HG03060 (cell line): ENCODE measurements around the gene UBAP1L.
"Not testable (repeated sequence)": the region's sequence is repeated elsewhere in the genome, so short reads cannot be mapped to it uniquely, and the experiment has no call there.

Experiments
- ATAC-seq: cut with Tn5 transposase; IDR thresholded peaks from one replicate; pipeline ENCODE4 v1.9.1; 2021; ENCODE audit warnings: low read depth, moderate number of reproducible peaks; ENCODE audit not compliant: unreplicated experiment

The UBAP1L gene

DNA sequence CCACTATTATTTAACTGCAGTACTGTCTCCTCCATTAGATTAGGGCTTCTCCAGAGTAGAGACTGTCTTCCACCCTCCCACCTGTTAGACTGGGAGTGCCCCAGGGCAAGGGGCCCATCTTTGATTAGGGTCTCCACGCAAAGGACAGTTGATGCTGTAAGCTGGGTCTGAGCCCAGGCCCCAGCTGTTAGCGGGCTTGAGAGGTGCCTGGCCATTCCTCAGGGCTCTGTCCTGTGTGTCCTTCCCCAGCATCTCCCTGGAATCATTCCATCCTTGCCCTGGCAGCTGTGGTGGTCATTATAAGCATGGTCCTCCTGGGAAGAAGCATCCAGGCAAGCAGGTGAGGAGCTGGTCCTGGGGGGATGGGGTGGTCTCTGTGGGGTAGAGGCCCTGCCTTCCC is 63.7 kb downstream of the UBAP1L start:
- ATAC-seq, result no peak

DNA sequence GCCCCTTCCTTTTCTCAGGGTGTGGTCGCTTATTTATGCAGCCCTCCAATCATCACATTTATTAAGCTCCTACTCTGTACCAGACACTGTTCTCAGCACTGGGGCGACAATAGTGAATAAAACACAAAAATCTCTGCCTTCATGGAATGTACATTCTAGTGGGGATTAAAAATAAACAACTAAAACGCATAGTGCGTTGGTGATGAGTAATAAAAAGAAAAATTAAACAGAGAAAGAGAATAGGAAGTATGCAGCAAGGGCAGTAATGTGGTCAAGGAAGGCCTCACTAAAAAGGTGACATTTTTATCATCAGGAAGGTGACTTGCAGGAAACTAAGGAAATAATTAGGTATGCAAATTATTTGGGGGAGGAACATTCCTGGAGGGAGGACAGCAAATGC is 64.7 kb downstream of the UBAP1L start:
- ATAC-seq, result no peak

DNA sequence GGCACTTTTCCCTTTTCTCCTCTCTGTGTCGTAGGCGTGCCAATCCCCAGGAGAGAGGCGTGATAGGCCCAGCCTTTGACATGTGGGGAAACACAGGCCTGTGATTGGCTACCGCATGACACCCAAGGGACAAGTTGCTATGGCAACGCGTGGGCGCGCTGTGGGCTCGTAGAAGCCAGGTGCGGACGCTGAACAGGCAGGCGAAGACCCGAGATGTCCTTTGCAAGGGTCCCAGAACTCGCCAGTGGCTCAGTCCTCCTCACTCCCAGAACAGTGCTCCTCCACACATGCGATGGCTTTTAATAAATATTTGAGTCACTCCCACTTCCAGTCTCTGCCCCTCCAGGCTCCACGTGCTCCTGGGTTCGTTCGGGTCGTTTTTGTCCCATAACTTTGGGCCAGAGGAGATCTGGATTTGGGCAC is 65.6 kb downstream of the UBAP1L start:
- ATAC-seq, result peak; percentile 78

DNA sequence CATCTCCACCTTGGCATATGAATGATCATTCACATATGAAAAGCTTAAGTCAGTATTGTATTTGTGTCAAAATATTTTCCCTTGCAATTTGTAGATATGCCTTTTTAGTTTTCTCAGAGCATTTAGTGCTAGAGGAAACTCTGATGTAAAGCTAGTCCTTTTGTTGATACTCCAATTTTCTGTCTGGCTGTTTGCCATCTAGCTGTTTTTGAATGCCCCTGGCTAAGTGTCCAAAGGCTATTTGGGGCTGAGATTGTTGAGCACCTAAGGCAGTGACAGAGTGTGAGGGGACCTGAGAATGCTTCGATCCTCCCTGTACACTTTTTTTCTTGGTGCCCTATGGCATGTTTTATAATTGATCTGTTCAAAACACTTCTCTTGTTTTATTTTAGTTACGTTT is 66.8 kb downstream of the UBAP1L start:
- ATAC-seq, result no peak

DNA sequence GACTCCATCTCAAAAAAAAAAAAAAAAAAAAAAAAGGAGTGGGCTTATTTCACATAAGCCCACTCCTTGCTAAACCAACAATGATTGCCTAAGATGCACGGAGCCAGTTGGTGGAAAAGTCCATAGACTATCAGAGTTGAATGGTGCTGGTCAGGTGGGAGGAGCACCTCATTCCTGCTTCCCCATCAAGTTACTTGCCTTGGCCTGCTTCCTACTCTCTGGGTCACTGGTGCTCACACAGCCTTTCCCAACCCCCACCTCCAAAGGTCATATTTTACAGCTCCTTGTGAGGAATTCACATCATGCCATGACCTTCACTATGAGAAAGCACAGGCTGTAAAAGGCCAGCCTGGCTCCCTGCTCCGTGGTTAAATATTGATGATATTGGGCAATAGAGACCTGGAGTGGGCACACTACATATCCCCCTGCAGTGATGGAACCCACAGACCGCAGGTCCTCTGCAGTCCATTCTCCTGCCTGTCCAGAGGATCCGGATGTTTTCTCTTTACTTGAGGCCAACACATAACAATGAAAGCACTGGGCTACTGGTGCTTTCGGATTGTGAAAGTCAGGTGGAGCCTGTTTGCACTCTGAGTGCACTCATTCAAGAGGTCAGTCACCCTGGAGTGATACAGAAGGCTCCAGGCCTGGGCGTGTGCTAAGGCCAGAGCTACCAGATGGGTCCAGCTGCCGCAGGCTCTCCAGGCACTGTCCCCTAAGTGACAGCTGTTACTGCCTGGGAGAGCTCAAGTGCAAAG is 70.1 kb downstream of the UBAP1L start, which contains the start of gene SLC51B:
SLC51B (plus strand) TSS at position 664 of the 758 bp plus-strand sequence. CDS start 4,618 bp downstream, outside the sequence.
- ATAC-seq, result no peak

DNA sequence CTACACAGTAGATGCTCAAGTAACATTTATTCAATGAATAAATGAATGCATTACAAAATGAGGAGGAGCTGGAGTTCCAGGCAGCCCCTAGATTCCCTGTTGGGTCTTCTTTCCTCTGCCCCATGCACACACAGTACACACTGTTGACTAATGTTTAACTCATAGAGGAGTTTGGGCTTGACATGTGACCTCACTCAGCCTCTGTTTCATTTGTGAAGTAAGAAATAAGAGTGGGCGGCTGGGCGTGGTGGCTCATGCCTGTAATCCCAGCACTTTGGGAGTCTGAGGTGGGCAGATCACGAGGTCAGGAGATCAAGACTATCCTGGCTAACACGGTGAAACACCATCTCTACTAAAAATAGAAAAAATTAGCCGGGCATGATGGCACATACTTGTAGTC is 70.8 kb downstream of the UBAP1L start:
- ATAC-seq, result not testable (repeated sequence)

DNA sequence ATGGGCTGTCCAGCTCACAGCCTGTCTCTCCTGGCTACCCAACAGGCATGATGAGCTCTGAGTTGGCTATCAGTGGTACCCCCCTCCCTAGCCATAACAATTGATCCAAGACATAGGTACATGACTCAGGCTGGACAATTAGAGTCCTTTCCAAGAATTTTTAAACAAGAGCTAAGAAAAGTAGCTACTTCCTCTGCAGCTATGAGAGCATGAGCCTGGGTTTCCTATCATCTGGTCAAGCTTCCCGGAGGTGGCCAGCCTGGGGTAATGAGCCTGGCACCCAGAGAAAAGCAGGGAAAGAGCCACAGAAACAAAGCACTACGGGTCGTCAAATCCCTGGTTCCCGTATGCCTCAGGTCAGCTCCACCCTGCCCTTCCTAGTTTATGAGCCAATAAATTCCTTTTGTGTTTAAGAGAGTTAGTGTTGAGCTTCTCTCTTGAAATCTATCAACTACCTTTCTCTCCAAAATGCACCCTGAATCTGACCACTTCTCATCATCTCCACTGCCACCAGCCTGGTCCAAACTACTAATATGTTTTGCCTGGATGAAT is 72.1 kb downstream of the UBAP1L start:
- ATAC-seq, result no peak
